GM12878 (cell line): Measurements from ENCODE around the gene TCF7L2. TPM values are rescaled to one million over a fixed set of nuclear protein-coding genes. Genes with fewer than 3 reads are reported as not detected.

ENCODE experiments used
- ATAC-seq: fragments of 200-7000 bp; cut with Tn5 transposase; 3 replicates; pipeline ENCODE4 v1.9.1; 2020; ENCODE audit warnings: mild to moderate bottlenecking, moderate library complexity
- BruUV-seq: library from RNA; stranded (reverse); fragments of 400-500 nt; replicated peaks from 2 replicates; lab custom pipeline; 2021; lab: Mats Ljungman, UMichigan
- CTCF ChIA-PET: fragments of 300-600 bp; sonication (Branson Sonifier 250); formaldehyde crosslinking; extraction: SDS; loops from one replicate; lab custom pipeline; 2021; ENCODE audit warnings: inconsistent platforms; lab: Yijun Ruan, JAX
- POLR2A ChIA-PET: fragments of 350-600 bp; formaldehyde crosslinking; extraction: SDS; loops from one replicate; lab custom pipeline; 2021; ENCODE audit warnings: inconsistent platforms; lab: Charles Lee
- RAD21 ChIA-PET: fragments of 300-600 bp; sonication (Branson Sonifier 250); formaldehyde crosslinking; loops from one replicate; lab custom pipeline; 2023; ENCODE audit warnings: antibody characterized with exemption; ENCODE audit not compliant: unreplicated experiment; lab: Charles Lee
- SMC1A ChIA-PET: fragments of 300-600 bp; sonication (Branson Sonifier 250); formaldehyde crosslinking; loops from one replicate; lab custom pipeline; 2023; ENCODE audit not compliant: unreplicated experiment, uncharacterized antibody; lab: Charles Lee
- DNase-seq: peaks from one replicate; pipeline ENCODE4 v3.0.0-alpha.2; 2011; ENCODE audit warnings: low read depth, low spot score
- FAIRE-seq: peaks from 3 replicates; lab custom pipeline; 2011; peaks lifted over from hg19 to GRCh38; lab: Jason Lieb, UNC
- H2AFZ ChIP-seq: 2 replicates; pipeline ENCODE4 v1.6.0; 2011; ENCODE audit warnings: low read depth, low read length, control low read depth; ENCODE audit not compliant: control insufficient read depth
- H3K27ac ChIP-seq: 2 replicates; pipeline ENCODE4 v1.5.1; 2011; ENCODE audit warnings: control low read depth; ENCODE audit not compliant: control insufficient read depth, insufficient read depth
- H3K27me3 ChIP-seq, 2 experiments: replicated peaks in 1 of 2; 2 replicates each; pipeline versions ENCODE4 v1.6.0 to v1.6.1; 2011; ENCODE audit warnings: low read length in 1 of 2; ENCODE audit not compliant: control insufficient read depth in 2 of 2, insufficient read depth in 2 of 2
- H3K36me3 ChIP-seq, 2 experiments: 2 replicates each; pipeline ENCODE4 v1.5.1; 2011; ENCODE audit warnings: low read length in 1 of 2; ENCODE audit not compliant: control insufficient read depth in 2 of 2, insufficient read depth in 2 of 2
- H3K4me1 ChIP-seq: 2 replicates; pipeline ENCODE4 v1.6.1; 2011; ENCODE audit warnings: mild to moderate bottlenecking, low read length, moderate library complexity, mixed read lengths; ENCODE audit not compliant: control insufficient read depth, insufficient read depth
- H3K4me2 ChIP-seq: 2 replicates; pipeline ENCODE4 v1.6.0; 2011; ENCODE audit warnings: control low read depth; ENCODE audit not compliant: control insufficient read depth, insufficient read depth
- H3K4me3 ChIP-seq: fragments of 200-600 bp; sonication (generic); 2 replicates; pipeline ENCODE4 v1.5.1; 2016
- H3K79me2 ChIP-seq: 2 replicates; pipeline ENCODE4 v1.6.0; 2011; ENCODE audit warnings: low read length; ENCODE audit not compliant: control insufficient read depth, insufficient read depth
- H3K9ac ChIP-seq: 2 replicates; pipeline ENCODE4 v1.8.0; 2011; ENCODE audit warnings: low read length, control low read depth, mixed read lengths; ENCODE audit not compliant: control insufficient read depth, insufficient read depth
- H3K9me3 ChIP-seq: replicated peaks from 3 replicates; pipeline ENCODE4 v1.5.1; 2011; ENCODE audit warnings: mild to moderate bottlenecking, low read length; ENCODE audit not compliant: control insufficient read depth, insufficient read depth
- H4K20me1 ChIP-seq: 2 replicates; pipeline ENCODE4 v1.6.0; 2011; ENCODE audit not compliant: control insufficient read depth, insufficient read depth
- HDAC6 ChIP-seq: fragments of 200-600 bp; sonication (generic); IDR thresholded peaks from one replicate; pipeline ENCODE4 v1.8.0; 2017; ENCODE audit warnings: antibody characterized with exemption; ENCODE audit not compliant: unreplicated experiment
- JUNB ChIP-seq: IDR thresholded peaks from 2 replicates; pipeline ENCODE4 v1.6.1; 2016; ENCODE audit warnings: antibody characterized with exemption, mild to moderate bottlenecking
- MYB ChIP-seq: fragments of 150-350 bp; IDR thresholded peaks from 2 replicates; pipeline ENCODE4 v1.6.1; 2014; ENCODE audit warnings: mild to moderate bottlenecking, low read depth, low read length, borderline replicate concordance
- NBN ChIP-seq: fragments of 450-650 bp; IDR thresholded peaks from 2 replicates; pipeline ENCODE4 v1.6.1; 2016
- SMC3 ChIP-seq: IDR thresholded peaks from 2 replicates; pipeline ENCODE4 v1.6.1; 2011; ENCODE audit warnings: low read length, improper control_type of control experiment, borderline replicate concordance
- TCF3 ChIP-seq: IDR thresholded peaks from 2 replicates; pipeline ENCODE4 v1.6.1; 2012; ENCODE audit warnings: low read depth, mild to moderate bottlenecking, low read length, borderline replicate concordance; ENCODE audit not compliant: insufficient read depth
- ZNF24 ChIP-seq: fragments of 450-650 bp; IDR thresholded peaks from 2 replicates; pipeline ENCODE4 v1.6.1; 2017; ENCODE audit warnings: antibody characterized with exemption, mild to moderate bottlenecking
- WGBS: methylation state at CpG from one replicate; pipeline ENCODE4 v1.1.6; 2016; ENCODE audit warnings: low lambda C conversion rate; ENCODE audit not compliant: insufficient replicate concordance, insufficient coverage; ENCODE audit errors: missing lambda C conversion rate; 5-methylcytosine and 5-hydroxymethylcytosine counted together
- in situ Hi-C: fragments of 300-500 bp; cut with MboI; formaldehyde crosslinking; loops from 9 replicates; pipeline ENCODE4 v1.14.3; 2018; ENCODE audit warnings: mixed read lengths
- intact Hi-C: fragments of 100-400 bp; cut with micrococcal nuclease; formaldehyde crosslinking; loops from one replicate; pipeline ENCODE4 v1.14.2; 2022; ENCODE audit not compliant: unreplicated experiment
- polyA plus RNA-seq, 11 experiments: library from polyadenylated mRNA; depleted of rRNA in 4 of 11; unstranded in 6 of 11; stranded (reverse) in 5 of 11; fragments of >200 nt; fragmentation: Nextera tagmentation in 4 of 11; fragmentation: Illumina TruSeq in 1 of 11; extraction: Ambion mirVana in 4 of 11; extraction: Trizol in 1 of 11; gene quantifications; 1 replicate in 1 of 11; 2 replicates in 10 of 11; pipeline versions ENCODE4 v1.2.1 to v1.2.3, GENCODE V29; 2011 to 2016; ENCODE audit warnings: inconsistent platforms in 2 of 11, missing spikeins in 2 of 11, low read depth in 1 of 11
- total RNA-seq, 4 experiments: library from RNA; depleted of rRNA in 3 of 4; stranded (reverse); fragments of >200 nt in 3 of 4; fragmentation: Illumina TruSeq in 1 of 4; extraction: Trizol in 1 of 4; gene quantifications; 2 replicates each; pipeline versions ENCODE4 v1.2.1 to v1.2.3, GENCODE V29; 2013 to 2021
- TF ChIP-seq, protein P1 (sequence below): fragments of 450-650 bp; formaldehyde crosslinking; IDR thresholded peaks from 2 replicates; pipeline ENCODE4 v1.4.0; 2022; ENCODE audit warnings: mild to moderate bottlenecking, moderate library complexity
- TF ChIP-seq, protein P2 (sequence below): IDR thresholded peaks from 2 replicates; pipeline ENCODE4 v1.6.1; 2012; ENCODE audit warnings: low read depth, low read length, improper control_type of control experiment
- TF ChIP-seq, protein P3 (sequence below): fragments of 150-350 bp; IDR thresholded peaks from 2 replicates; pipeline ENCODE4 v1.6.1; 2014; ENCODE audit warnings: mild to moderate bottlenecking, low read depth, low read length
- TF ChIP-seq, protein P4 (sequence below): fragments of 450-650 bp; IDR thresholded peaks from 2 replicates; pipeline ENCODE4 v1.6.1; 2016; ENCODE audit warnings: mild to moderate bottlenecking, moderate library complexity, borderline replicate concordance
- TF ChIP-seq, protein P5 (sequence below): fragments of 450-650 bp; IDR thresholded peaks from 2 replicates; pipeline ENCODE4 v1.6.1; 2014; ENCODE audit warnings: mild to moderate bottlenecking

The TCF7L2 gene
- total and polyA plus RNA-seq, 10 of the 15 experiments (the other 5 are each of a cell fraction or from before 2014, with no cell fraction given), result 0.02 to 1.1 (median 0.35) TPM; not detected in 4

DNA sequence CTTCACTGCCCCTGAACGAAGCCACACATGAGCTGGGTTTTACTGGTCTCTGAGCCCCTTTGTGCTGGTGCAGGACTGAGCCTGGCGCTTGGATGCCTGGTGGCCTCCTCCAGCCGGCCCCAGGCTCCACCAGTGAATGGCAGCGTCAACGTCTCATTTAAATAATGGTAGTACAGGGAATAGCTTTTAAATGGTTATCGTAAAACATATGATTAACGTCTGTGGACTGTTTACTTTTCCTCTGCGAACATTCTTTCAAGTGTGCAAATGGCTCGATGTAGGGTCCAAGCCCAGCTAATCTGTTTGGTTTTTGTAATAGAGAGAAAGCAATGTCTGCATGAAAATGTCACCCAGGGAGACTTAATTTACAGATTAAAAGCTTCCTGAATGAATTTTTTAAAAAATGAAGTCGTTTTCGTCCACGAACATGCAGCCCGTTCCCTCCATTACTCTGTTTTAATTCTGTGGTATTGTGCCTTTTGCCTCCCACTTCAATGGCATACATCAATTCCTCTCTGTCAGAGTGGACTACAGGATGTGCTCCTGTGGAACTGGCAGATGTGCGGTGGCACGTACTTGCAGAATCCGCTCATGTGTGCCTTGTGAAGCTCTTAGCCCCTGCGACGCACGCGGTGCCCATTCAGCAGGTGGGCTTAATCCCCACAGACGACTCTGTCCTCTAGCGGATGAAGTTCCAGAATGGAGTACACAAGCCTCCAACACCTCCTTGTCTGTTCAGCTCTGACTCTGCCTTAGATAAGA lies 192.7 kb downstream of the TCF7L2 start:
- Histone ChIP-seq H3K36me3 (no peaks in the 10 kb centered on the region), H3K9me3 (no peaks in the 10 kb centered on the region), H3K27me3 (0 out of 4 replicates have a peak, but pooled peaks cover 0 to 3% of the 10 kb centered on the region in 2 experiments), H3K79me2 (no peaks in the 10 kb centered on the region), H3K27ac (no peak overlapping the region), H2AFZ (no peak overlapping the region), H4K20me1 (no peaks in the 10 kb centered on the region), H3K9ac (no peak overlapping the region), H3K4me3 (no peak overlapping the region), H3K4me1 (no peaks in the 10 kb centered on the region), H3K4me2 (no peak overlapping the region)
- in situ Hi-C loops, result no loop called here
- SMC1A ChIA-PET, result no interaction called here
- POLR2A ChIA-PET, result no interaction called here
- ATAC-seq (no peak), DNase-seq (no peak), FAIRE-seq (no peak)
- RAD21 ChIA-PET, result no interaction called here
- CTCF ChIA-PET, result no interaction called here
- intact Hi-C loops, result no loop called here
- 64% methylated on average over 22 of the region's 22 CpGs for WGBS
- no TSS peak for BruUV-seq
- TF ChIP-seq SMC3, result no peak
- TF ChIP-seq, protein P1, sequence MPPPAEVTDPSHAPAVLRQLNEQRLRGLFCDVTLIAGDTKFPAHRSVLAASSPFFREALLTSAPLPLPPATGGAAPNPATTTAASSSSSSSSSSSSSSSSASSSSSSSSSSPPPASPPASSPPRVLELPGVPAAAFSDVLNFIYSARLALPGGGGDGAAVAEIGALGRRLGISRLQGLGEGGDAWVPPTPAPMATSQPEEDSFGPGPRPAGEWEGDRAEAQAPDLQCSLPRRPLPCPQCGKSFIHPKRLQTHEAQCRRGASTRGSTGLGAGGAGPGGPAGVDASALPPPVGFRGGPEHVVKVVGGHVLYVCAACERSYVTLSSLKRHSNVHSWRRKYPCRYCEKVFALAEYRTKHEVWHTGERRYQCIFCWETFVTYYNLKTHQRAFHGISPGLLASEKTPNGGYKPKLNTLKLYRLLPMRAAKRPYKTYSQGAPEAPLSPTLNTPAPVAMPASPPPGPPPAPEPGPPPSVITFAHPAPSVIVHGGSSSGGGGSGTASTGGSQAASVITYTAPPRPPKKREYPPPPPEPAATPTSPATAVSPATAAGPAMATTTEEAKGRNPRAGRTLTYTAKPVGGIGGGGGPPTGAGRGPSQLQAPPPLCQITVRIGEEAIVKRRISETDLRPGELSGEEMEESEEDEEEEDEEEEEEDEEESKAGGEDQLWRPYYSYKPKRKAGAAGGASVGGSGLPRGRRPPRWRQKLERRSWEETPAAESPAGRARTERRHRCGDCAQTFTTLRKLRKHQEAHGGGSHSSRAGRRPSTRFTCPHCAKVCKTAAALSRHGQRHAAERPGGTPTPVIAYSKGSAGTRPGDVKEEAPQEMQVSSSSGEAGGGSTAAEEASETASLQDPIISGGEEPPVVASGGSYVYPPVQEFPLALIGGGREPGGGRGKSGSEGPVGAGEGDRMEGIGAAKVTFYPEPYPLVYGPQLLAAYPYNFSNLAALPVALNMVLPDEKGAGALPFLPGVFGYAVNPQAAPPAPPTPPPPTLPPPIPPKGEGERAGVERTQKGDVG (CRISPR knock-in tag), result no peak
- no peak for TF ChIP-seq ZNF24
- no peak for TF ChIP-seq MYB
- no peak for TF ChIP-seq NBN
- TF ChIP-seq, protein P2, sequence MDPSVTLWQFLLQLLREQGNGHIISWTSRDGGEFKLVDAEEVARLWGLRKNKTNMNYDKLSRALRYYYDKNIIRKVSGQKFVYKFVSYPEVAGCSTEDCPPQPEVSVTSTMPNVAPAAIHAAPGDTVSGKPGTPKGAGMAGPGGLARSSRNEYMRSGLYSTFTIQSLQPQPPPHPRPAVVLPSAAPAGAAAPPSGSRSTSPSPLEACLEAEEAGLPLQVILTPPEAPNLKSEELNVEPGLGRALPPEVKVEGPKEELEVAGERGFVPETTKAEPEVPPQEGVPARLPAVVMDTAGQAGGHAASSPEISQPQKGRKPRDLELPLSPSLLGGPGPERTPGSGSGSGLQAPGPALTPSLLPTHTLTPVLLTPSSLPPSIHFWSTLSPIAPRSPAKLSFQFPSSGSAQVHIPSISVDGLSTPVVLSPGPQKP, result no peak
- TF ChIP-seq, protein P3, sequence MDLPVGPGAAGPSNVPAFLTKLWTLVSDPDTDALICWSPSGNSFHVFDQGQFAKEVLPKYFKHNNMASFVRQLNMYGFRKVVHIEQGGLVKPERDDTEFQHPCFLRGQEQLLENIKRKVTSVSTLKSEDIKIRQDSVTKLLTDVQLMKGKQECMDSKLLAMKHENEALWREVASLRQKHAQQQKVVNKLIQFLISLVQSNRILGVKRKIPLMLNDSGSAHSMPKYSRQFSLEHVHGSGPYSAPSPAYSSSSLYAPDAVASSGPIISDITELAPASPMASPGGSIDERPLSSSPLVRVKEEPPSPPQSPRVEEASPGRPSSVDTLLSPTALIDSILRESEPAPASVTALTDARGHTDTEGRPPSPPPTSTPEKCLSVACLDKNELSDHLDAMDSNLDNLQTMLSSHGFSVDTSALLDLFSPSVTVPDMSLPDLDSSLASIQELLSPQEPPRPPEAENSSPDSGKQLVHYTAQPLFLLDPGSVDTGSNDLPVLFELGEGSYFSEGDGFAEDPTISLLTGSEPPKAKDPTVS, result no peak
- TF ChIP-seq TCF3, result no peak
- TF ChIP-seq, protein P4, sequence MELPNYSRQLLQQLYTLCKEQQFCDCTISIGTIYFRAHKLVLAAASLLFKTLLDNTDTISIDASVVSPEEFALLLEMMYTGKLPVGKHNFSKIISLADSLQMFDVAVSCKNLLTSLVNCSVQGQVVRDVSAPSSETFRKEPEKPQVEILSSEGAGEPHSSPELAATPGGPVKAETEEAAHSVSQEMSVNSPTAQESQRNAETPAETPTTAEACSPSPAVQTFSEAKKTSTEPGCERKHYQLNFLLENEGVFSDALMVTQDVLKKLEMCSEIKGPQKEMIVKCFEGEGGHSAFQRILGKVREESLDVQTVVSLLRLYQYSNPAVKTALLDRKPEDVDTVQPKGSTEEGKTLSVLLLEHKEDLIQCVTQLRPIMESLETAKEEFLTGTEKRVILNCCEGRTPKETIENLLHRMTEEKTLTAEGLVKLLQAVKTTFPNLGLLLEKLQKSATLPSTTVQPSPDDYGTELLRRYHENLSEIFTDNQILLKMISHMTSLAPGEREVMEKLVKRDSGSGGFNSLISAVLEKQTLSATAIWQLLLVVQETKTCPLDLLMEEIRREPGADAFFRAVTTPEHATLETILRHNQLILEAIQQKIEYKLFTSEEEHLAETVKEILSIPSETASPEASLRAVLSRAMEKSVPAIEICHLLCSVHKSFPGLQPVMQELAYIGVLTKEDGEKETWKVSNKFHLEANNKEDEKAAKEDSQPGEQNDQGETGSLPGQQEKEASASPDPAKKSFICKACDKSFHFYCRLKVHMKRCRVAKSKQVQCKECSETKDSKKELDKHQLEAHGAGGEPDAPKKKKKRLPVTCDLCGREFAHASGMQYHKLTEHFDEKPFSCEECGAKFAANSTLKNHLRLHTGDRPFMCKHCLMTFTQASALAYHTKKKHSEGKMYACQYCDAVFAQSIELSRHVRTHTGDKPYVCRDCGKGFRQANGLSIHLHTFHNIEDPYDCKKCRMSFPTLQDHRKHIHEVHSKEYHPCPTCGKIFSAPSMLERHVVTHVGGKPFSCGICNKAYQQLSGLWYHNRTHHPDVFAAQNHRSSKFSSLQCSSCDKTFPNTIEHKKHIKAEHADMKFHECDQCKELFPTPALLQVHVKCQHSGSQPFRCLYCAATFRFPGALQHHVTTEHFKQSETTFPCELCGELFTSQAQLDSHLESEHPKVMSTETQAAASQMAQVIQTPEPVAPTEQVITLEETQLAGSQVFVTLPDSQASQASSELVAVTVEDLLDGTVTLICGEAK, result no peak
- TF ChIP-seq HDAC6, result no peak
- TF ChIP-seq, protein P5, sequence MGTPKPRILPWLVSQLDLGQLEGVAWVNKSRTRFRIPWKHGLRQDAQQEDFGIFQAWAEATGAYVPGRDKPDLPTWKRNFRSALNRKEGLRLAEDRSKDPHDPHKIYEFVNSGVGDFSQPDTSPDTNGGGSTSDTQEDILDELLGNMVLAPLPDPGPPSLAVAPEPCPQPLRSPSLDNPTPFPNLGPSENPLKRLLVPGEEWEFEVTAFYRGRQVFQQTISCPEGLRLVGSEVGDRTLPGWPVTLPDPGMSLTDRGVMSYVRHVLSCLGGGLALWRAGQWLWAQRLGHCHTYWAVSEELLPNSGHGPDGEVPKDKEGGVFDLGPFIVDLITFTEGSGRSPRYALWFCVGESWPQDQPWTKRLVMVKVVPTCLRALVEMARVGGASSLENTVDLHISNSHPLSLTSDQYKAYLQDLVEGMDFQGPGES, result no peak
- no peak for TF ChIP-seq JUNB
